GM20000 (cell line): ENCODE measurements around the gene SCD5.

Experiments used
- DNase-seq: peaks from one replicate; pipeline ENCODE4 v3.0.0; 2012; ENCODE audit warnings: low spot score
- CTCF ChIP-seq: IDR thresholded peaks from 2 replicates; pipeline ENCODE4 v1.5.1; 2012; ENCODE audit warnings: mild to moderate bottlenecking, control low read depth; ENCODE audit errors: extremely low read depth, missing control alignments

SCD5 gene

GRCh38 chr4:82718162-82718940 is 80.2 kb downstream of the SCD5 start:
- no peak for DNase-seq

DNA sequence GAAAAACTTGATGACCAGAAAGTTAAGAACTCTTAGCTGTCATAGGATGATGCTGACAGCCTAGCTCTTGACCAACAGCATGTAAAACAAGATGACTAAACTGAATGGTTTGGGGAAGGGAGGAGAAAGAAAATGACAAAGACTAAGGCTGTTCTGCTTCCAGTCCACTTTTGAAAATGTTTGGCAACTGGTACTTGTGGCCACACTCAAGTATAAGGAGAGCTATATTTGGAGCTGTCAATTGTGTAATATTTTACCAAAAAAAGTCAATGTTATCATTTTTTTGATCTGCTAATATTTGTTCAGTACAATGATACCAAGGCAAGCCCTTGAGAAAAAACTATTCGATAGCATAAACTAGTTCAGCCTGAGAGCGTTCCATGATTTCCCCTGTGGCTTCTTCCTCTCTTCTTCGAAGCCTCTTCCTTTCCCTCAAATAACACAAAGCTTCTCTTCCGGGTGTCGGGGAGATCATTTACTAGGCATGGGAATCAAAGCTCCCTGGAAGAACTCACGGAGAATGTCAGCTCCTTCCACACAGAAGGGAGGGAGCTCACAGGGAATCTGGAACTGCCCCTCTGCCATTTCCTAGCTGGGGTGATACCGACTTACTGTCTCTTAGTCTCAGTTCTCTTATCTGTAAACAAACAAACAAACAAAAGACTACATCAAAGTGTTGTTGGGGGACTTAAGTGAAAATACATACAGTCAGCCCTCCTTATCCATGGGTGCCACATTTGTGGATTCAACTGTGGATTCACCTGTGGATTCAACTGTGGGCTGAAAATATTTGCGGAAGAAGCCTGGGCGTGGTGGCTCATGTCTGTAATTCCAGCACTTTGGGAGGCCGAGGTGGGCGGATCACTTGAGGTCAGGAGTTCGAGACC is 82.6 kb downstream of the SCD5 start:
- DNase-seq: no peak
- TF ChIP-seq CTCF: no peak

More at GRCh38 chr4:82718162-82718940, 80.2 kb downstream of the SCD5 start:
- TF ChIP-seq CTCF: no peak

- DNase-seq: no peak
- no peak for TF ChIP-seq CTCF
Measured at GRCh38 chr4:82713856-82714255, 84.7 kb downstream of the SCD5 start.

DNA sequence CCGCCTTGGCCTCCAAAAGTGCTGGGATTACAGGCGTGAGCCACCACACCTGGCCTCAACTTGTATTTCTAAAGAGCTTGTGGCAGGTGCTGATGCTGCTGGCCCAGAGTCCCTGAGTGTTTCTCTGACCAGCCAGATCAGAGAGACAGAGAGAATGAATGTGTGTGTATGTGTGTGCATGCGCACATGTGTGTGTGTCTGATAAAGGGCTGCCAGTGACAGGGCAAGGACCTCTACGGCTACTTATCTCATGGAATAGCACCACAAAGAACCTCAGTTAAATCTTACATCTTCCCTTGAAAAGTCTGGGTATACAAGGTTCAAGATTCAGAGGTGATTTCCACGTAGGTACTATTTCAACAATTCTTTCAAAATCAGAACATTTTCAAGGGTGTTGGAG is 86.0 kb downstream of the SCD5 start:
- DNase-seq: no peak
- TF ChIP-seq CTCF: no peak

- DNase-seq: no peak
- TF ChIP-seq CTCF: no peak
Measured at GRCh38 chr4:82711158-82711785, 87.3 kb downstream of the SCD5 start.

- no peak for TF ChIP-seq CTCF
- DNase-seq: no peak
Measured at GRCh38 chr4:82710197-82710929, 88.2 kb downstream of the SCD5 start.
